ENCODE results near the gene KCNC1. TPM values are rescaled to one million over a fixed set of nuclear protein-coding genes. Genes with fewer than 3 reads are reported as not detected.

KCNC1 gene
- total RNA-seq, 4 donors from 2014 or later, result 0.14 TPM; not detected in 3

DNA sequence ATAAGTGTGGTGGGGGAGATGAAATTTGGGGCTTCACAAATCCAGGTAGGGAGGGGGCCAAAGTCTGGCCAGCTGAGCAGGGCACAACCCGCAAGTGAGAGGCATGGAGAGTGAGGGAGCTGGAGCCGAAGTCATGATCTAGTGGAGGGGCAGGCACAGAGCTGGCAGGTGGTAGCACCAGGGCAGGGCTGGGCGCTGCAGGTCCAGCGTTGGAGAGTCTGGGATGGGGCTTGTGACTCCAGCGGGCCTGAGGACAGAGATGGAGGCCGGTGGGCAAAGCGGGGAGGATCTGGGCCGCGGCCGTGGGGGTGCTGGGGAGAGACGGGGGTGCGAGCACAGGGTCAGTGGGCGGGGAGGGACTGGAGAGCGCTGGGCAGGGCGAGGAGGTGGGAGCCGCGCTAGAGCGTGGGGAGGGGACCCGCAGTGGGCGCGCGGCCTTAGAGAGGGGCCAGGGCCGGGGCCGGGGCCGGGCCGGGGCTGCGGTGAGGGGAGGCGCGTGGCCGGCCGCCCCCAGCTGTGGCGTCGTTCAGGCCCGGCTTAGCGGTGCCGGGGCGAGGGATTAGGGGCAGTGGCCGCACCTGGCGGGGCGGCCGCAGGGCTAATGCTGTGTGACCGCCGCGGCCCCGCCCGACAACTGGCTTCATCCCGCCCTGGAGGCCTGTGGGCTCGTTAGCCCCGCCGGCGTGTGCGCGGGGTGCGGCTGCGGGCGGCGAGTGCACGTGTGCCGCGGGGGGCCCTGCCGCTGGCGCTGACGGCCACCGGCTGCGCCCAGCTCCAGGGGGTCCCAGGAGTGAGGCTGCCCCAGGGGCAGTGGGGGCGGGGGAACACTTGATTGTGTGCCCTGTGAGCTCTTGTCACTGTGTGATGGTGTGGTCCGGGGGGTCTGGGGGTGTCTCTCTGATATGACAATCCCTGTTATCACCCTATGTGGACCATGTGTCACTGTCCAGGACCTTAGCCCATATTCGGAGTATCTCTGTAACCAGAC is 38.8 kb upstream of the KCNC1 start:
- TF ChIP-seq POLR2AphosphoS5 (IDR thresholded peaks at IDR 0.05) (no peak), POLR2A (IDR thresholded peaks at IDR 0.05) (no peak), EP300 (IDR thresholded peaks at IDR 0.05; ENCODE audit: low read depth) (no peak)
- TF ChIP-seq, protein P1, sequence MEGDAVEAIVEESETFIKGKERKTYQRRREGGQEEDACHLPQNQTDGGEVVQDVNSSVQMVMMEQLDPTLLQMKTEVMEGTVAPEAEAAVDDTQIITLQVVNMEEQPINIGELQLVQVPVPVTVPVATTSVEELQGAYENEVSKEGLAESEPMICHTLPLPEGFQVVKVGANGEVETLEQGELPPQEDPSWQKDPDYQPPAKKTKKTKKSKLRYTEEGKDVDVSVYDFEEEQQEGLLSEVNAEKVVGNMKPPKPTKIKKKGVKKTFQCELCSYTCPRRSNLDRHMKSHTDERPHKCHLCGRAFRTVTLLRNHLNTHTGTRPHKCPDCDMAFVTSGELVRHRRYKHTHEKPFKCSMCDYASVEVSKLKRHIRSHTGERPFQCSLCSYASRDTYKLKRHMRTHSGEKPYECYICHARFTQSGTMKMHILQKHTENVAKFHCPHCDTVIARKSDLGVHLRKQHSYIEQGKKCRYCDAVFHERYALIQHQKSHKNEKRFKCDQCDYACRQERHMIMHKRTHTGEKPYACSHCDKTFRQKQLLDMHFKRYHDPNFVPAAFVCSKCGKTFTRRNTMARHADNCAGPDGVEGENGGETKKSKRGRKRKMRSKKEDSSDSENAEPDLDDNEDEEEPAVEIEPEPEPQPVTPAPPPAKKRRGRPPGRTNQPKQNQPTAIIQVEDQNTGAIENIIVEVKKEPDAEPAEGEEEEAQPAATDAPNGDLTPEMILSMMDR (IDR thresholded peaks at IDR 0.05), result no peak
- no peaks in the 10 kb centered on the region for H3K9me3 ChIP-seq
- no peak for DNase-seq
- no peak overlapping the region for H3K4me3 ChIP-seq
- intact Hi-C loops (cut with DNase I; ENCODE audit: low total_unique reads), result no loop called here
- in situ Hi-C loops (cut with MboI; ENCODE audit: low pct_ligation_motif_present in 1 of 4, low pct_unique_long_range_greater_than_20kb in 1 of 4, low sequenced_read_pairs in 3 of 4), result no loop called here
- WGBS, 2 donors (ENCODE audit: low coverage in 1 of 2), result 27 to 30% methylated on average over 2 to 43 of the region's 68 CpGs
- H3K27ac ChIP-seq, result no peak overlapping the region
- H3K4me1 ChIP-seq, result no peaks in the 10 kb centered on the region
- H3K36me3 ChIP-seq, result no peaks in the 10 kb centered on the region
- peaks cover 60% of the 10 kb centered on the region for H3K27me3 ChIP-seq

DNA sequence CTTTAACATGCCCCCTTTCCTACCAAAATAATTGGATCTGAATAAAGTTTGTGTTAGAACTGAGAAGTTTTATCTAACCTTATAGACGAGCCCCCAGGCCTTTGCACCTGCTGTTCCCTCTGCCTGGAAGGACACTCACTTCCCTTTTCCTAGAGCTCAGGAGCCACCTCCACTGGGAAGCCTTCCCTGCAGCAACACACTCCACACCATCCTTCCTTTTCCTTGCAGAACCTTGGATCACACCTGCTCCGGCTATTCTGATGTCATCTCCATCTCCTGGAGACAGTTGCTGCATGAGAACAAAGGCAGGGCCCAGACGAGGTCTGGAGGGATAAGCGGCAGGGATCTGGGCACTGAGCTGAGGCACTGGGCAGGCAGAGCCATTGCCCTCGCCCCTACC is 37.8 kb upstream of the KCNC1 start:
- Histone ChIP-seq H3K4me1 (no peaks in the 10 kb centered on the region), H3K4me3 (no peak overlapping the region), H3K9me3 (no peaks in the 10 kb centered on the region), H3K36me3 (no peaks in the 10 kb centered on the region), H3K27ac (no peak overlapping the region), H3K27me3 (peaks cover 52% of the 10 kb centered on the region)
- no peak for DNase-seq
- intact Hi-C loops (cut with DNase I; ENCODE audit: low total_unique reads) (no loop called here), in situ Hi-C loops (cut with MboI; ENCODE audit: low pct_ligation_motif_present in 1 of 4, low pct_unique_long_range_greater_than_20kb in 1 of 4, low sequenced_read_pairs in 3 of 4) (no loop called here)
- TF ChIP-seq POLR2AphosphoS5 (IDR thresholded peaks at IDR 0.05), result no peak
- TF ChIP-seq, protein P1 (IDR thresholded peaks at IDR 0.05), result no peak
- TF ChIP-seq POLR2A (IDR thresholded peaks at IDR 0.05), result no peak
- no peak for TF ChIP-seq EP300 (IDR thresholded peaks at IDR 0.05; ENCODE audit: low read depth)
- WGBS, 2 donors (ENCODE audit: low coverage in 1 of 2), result 65% methylated on average over 5 of the region's 5 CpGs; no CpG with 5 or more reads in 1 of the 2 donors

DNA sequence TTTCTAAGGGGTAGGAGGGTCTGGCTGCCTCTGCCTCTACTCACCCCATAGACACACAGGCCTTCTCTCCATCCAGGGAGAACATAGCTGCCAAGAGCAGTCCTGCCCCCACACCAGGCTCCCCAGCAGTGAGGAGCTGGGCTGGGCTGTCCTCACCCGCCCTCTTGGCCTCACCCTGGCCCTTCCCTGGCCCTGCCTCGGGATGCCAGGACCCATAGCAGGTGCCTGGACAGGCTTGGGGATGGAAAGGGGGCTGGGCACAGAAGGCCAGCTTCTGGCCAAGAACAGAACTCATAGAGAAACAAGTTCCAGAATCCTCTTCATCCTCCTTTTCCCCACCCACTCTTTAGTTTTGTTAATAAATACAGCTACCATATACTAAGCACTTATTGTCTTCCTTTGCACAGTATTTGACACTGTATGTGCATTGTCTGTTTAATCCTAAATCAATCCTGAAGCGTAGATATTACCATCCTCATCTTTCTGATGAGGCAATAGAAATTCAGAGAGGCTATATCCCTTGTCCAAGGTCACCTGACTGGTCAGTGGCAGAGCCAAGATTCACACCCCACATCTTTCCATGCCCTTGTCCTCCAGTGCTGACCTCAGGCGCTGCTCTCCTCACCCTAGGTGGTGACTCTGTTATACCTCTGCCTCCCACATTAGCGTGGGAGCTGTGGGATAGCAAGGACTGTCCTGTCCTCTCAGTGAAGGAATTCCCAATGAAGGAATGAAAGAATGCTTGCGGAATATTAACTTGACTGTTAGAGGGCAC is 37.2 kb upstream of the KCNC1 start:
- Histone ChIP-seq H3K27ac (no peak overlapping the region), H3K27me3 (peaks cover 46% of the 10 kb centered on the region), H3K9me3 (no peaks in the 10 kb centered on the region), H3K4me3 (no peak overlapping the region), H3K4me1 (no peaks in the 10 kb centered on the region), H3K36me3 (no peaks in the 10 kb centered on the region)
- TF ChIP-seq, protein P1 (IDR thresholded peaks at IDR 0.05), result no peak
- TF ChIP-seq POLR2AphosphoS5 (IDR thresholded peaks at IDR 0.05), result no peak
- WGBS, 2 donors (ENCODE audit: low coverage in 1 of 2), result 41 to 47% methylated on average over 3 to 6 of the region's 6 CpGs
- no peak for DNase-seq
- intact Hi-C loops (cut with DNase I; ENCODE audit: low total_unique reads), result no loop called here
- in situ Hi-C loops (cut with MboI; ENCODE audit: low pct_ligation_motif_present in 1 of 4, low pct_unique_long_range_greater_than_20kb in 1 of 4, low sequenced_read_pairs in 3 of 4), result no loop called here
